KOPT-K1 (cell line): ENCODE measurements around the gene NUP58.
A peak's percentile ranks its signal among the peaks of the same experiment; 100 is the strongest.

Experiments used
- H3K27ac ChIP-seq: fragments of 200-600 bp; sonication (generic); 2 replicates; pipeline ENCODE4 v1.5.1; 2016; ENCODE audit warnings: antibody characterized with exemption, mild to moderate bottlenecking, low read depth, low read length; ENCODE audit not compliant: poor library complexity, severe bottlenecking
- H3K36me3 ChIP-seq: fragments of 200-600 bp; sonication (generic); 2 replicates; pipeline ENCODE4 v1.5.1; 2017; ENCODE audit warnings: antibody characterized with exemption, mild to moderate bottlenecking, low read length, moderate library complexity; ENCODE audit not compliant: insufficient read depth
- H3K9me3 ChIP-seq: fragments of 200-600 bp; sonication (generic); 2 replicates; pipeline ENCODE4 v1.5.1; 2017; ENCODE audit warnings: antibody characterized with exemption, low read length, mild to moderate bottlenecking; ENCODE audit not compliant: insufficient read depth, poor library complexity, severe bottlenecking

The NUP58 gene, protein sequence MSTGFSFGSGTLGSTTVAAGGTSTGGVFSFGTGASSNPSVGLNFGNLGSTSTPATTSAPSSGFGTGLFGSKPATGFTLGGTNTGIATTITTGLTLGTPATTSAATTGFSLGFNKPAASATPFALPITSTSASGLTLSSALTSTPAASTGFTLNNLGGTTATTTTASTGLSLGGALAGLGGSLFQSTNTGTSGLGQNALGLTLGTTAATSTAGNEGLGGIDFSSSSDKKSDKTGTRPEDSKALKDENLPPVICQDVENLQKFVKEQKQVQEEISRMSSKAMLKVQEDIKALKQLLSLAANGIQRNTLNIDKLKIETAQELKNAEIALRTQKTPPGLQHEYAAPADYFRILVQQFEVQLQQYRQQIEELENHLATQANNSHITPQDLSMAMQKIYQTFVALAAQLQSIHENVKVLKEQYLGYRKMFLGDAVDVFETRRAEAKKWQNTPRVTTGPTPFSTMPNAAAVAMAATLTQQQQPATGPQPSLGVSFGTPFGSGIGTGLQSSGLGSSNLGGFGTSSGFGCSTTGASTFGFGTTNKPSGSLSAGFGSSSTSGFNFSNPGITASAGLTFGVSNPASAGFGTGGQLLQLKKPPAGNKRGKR

DNA sequence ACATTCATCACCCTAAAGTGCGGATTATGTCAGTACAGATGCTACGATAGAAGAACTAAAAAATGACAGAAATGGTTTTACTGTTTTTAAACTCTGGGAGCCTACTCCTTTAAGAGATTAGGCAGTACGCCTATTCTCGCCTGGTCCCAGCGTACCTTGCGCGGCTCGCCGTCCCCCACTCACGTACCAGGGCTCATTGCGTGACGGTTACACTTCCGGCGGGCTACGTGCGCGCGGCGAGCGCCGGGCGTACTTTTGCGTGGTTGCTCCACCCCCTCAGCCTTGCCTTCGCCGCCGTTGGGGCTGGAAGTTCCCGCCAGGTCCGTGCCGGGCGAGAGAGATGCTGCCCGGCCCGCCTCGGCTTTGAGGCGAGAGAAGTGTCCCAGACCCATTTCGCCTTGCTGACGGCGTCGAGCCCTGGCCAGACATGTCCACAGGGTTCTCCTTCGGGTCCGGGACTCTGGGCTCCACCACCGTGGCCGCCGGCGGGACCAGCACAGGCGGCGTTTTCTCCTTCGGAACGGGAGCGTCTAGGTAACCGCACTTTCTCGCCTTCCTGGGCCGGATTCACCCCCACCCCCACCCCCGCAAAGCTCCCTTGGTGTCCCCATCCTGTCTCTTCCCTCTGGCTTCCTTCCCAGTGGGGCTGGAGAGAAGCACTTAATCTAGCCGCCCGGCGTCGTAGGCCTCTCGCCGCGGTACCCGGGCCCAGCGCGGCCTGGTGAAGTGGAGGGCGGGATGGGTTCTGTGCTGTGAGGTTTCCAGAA is at the start of gene NUP58:
TSS of gene NUP58 (plus strand) at position 279 of the 767 bp plus-strand sequence. CDS start at position 428, 149 bp downstream.
- Histone ChIP-seq H3K36me3 (peaks cover 34% of the 10 kb centered on the region), H3K9me3 (no peaks in the 10 kb centered on the region), H3K27ac (peak within 1 kb of the TSS; percentile 83)

DNA sequence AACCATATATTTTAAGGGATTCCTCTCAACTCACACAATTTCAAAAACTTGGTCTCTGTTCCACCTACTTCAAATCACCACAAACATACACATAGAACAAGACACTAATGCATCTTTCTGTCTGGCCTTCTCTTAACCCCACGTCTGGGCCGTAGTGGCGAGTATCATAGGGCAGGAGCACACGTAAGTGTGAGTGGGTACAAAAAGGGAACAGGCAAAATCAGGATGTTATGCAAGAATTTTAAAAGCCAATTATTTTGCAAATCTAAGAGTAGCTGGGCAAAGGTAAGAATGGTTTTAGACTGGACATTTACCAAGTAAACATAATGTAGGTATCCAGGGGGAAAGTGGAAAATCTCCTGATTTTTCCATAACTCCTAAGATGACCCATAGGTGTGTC is 49.2 kb upstream of the NUP58 start:
- Histone ChIP-seq H3K36me3 (peaks cover 86% of the 10 kb centered on the region), H3K27ac (no peak overlapping the region), H3K9me3 (no peaks in the 10 kb centered on the region)

DNA sequence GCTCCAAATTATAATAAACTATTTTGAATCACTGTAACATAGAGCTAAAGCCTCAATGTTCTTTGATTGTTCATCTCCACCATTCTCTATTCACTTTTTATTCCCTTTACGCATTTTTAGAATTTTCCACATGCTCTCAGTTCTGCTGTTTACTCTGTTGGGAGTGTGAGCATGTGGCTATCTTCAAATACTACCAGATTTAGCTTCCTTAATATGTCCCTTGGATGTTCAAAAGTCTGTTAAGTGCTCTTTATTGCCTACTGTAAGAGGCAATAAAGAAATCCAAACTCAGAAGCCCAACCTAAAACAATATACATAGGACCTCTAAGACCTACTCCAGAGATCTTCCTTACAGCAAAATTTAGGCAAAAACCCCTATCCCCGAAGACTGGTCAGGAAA is 48.7 kb upstream of the NUP58 start:
- H3K27ac ChIP-seq, result no peak overlapping the region
- H3K36me3 ChIP-seq, result peaks cover 91% of the 10 kb centered on the region
- no peaks in the 10 kb centered on the region for H3K9me3 ChIP-seq

DNA sequence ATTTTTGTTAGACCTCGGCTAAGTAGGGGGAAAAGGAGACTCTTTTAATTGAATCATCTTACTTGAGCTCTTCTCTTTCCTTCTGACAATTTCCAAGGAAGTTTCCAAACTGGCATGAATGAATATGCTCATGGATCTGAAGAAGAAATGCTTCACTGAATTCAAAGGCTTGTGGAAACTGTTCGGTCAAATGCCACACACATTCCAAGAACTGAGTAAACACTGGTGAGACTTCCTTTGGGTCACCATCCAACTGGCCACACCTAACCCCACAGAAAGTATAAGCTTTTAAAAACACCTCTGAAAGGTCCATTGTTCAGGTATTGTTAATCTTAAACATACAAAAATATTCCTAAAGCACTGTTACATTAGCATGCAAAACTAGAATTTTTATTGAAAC is 47.7 kb upstream of the NUP58 start:
- Histone ChIP-seq H3K9me3 (no peaks in the 10 kb centered on the region), H3K36me3 (peaks cover 92% of the 10 kb centered on the region), H3K27ac (no peak overlapping the region)

DNA sequence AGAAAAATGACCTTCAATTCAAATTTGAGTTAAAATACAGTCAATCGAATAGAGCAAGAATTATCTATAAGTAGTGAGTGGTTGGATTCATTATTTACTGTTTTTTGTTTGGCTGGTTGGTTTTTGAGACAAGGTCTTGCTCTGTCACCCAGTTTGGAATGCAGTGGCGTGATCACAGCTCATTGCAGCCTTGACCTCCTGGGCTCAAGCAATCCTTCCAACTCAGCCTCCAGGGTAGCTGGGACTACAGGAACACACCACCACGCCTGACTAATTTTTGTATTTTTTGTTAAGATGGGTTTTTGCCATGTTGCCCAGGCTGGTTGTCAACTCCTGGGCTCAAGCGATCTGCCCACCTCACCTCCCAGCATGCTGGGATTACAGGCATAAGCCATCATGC is 39.2 kb upstream of the NUP58 start:
- peaks cover 93% of the 10 kb centered on the region for H3K36me3 ChIP-seq
- no peaks in the 10 kb centered on the region for H3K9me3 ChIP-seq
- H3K27ac ChIP-seq, result no peak overlapping the region

DNA sequence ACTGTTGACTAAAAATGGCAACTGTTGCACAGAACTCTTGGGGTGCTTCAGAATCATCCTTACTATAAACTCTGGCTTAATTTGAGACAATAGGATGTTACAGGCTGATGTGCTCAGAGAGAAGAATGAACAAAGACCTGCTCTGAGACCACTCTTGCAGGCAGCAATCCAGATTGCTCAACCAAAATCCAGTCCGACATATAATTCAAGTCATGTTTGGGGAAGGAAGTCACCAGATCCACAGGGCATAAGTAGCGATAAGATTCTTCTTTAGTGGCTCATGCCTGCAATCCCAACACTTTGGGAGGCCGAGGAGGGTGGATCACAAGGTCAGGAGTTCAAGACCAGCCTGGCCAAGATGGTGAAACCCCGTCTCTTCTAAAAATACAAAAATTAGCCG is 34.7 kb upstream of the NUP58 start:
- no peaks in the 10 kb centered on the region for H3K9me3 ChIP-seq
- no peak overlapping the region for H3K27ac ChIP-seq
- H3K36me3 ChIP-seq, result peaks cover 84% of the 10 kb centered on the region

DNA sequence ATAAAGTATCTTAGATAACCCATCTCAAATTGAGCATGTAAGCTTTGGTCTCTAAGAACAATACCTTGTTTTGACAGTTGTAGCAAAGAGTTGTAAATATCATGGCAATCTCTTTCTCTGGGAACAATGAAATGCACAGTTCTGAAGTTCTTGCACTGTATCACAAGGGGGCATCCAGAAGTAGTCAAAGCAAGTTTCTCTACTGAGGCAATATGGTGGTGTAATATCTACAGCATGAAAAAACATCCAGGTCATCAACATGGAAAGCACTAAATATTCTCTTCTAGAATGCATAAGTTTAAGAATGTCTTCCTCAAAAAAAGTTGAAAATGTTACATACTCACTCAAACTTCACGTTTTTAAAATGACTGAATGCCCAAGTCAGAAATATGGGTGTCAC is 33.7 kb upstream of the NUP58 start:
- Histone ChIP-seq H3K27ac (no peak overlapping the region), H3K9me3 (no peaks in the 10 kb centered on the region), H3K36me3 (peaks cover 83% of the 10 kb centered on the region)

DNA sequence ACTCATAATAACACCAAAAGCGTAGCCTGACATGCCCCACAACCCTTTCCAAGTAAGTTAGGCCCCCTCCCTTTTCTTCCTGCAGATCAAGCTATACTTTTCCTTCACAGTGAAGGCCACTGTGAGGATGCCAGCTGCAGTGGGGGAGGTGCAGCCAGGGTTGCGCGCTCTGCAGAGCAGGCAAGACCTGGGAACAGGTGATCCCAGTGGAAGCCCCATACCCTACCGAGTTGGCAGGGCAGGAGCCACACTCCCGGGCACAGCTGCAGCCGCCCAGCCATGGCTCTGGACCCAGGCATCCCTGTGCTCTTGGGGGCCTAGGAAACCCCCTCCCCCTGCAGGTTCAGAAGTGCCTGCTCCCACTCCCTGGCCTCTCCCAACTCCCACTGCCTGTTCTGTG is 32.9 kb upstream of the NUP58 start:
- Histone ChIP-seq H3K27ac (no peak overlapping the region), H3K36me3 (peaks cover 83% of the 10 kb centered on the region), H3K9me3 (no peaks in the 10 kb centered on the region)

DNA sequence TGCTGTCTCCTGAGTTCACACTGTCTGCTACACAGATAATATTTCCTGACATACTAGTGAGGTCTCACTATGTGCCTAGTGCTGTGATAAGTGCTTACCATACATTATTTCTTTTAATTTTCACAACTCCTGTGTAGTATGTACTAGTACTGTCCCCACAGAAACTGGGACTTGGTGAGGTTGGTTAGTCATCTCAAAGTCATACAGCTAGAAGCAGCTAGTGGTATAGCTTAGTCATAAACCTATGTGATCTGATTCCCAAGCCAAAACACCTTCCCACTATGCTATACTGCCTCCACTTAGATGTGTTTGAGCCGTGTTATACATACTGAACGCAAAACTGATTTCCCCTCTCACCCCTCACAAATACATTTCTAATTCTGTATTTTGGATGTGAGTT is 24.7 kb upstream of the NUP58 start:
- Histone ChIP-seq H3K9me3 (no peaks in the 10 kb centered on the region), H3K36me3 (peaks cover 33% of the 10 kb centered on the region), H3K27ac (no peak overlapping the region)

DNA sequence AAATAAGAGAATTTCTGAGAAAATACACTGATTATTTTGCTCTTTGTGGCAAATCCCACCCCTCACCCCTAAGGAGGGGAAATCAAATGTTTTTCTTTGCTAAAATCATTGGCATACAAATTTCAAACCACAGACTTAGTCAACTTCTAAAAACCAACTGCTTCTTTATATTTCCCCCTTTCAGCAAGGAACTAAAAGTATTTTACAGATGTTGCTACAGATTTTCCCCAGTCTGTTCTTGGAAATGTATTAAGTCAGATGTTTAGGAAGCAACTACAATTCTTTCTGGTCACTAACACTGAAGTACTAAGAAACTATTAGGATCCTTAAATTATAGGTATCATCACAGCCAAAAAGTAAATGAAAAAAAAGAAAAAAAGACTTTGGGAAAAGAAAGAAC is 21.0 kb upstream of the NUP58 start:
- H3K9me3 ChIP-seq, result no peaks in the 10 kb centered on the region
- H3K27ac ChIP-seq, result no peak overlapping the region
- H3K36me3 ChIP-seq, result peaks cover 5% of the 10 kb centered on the region; the same call in 1 of the 2 replicates

DNA sequence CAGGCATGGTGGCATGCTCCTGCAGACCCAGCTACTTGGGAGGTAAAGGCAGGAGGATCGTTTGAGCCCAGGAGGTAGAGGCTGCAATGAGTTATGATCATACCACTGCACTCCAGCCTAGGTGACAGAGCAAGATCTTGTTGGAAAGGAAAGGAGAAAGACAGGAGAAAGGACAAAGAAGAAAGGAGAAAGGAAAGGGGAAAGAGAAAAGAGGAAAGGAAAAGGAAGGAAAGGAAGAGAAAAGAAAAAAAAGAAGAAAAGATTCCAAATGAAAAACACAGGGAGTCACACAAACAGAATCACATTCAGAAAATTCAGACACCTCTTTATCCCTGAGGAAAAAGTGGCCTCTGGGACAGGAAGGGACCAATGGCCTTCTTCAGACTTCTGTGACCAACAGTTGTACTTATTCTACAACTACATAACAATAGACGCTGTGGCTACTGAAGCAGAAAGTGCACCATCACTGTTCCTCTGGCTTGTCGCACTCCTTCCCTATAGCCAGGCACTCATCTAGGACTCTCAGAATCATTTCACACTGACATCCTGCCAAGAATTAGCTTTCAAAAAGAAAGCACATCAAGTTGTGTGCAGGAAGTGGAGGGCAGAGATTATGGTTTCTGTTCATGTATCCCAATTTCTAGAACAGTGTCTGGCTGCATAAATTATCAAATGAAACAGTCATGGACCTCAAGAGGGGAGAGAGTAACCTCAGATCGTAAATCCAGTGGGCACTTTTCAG is 20.1 kb upstream of the NUP58 start:
- no peak overlapping the region for H3K27ac ChIP-seq
- no peaks in the 10 kb centered on the region for H3K9me3 ChIP-seq
- H3K36me3 ChIP-seq, result peaks cover 5% of the 10 kb centered on the region; the same call in 1 of the 2 replicates

DNA sequence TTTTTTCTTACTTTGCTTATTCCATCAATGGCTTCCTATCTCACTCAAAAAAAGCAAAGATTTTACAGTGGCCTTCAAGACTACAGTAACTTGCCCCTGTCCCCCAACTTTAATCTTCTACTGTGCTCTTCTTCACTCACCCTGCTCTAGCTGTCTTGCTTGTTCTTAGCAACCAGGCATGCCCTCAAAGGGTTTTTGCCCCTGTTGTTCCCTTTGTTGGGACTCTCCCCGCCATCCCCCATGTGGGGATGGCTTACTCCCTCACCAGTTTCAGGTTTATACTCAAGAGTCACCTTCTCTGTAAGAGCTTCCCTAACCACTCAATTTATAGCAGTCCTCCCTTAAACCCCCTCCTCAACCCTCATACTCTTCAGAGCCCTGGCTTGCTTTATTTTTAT is 19.5 kb upstream of the NUP58 start:
- no peaks in the 10 kb centered on the region for H3K9me3 ChIP-seq
- no peak overlapping the region for H3K27ac ChIP-seq
- H3K36me3 ChIP-seq, result peaks cover 5% of the 10 kb centered on the region; the same call in 1 of the 2 replicates

DNA sequence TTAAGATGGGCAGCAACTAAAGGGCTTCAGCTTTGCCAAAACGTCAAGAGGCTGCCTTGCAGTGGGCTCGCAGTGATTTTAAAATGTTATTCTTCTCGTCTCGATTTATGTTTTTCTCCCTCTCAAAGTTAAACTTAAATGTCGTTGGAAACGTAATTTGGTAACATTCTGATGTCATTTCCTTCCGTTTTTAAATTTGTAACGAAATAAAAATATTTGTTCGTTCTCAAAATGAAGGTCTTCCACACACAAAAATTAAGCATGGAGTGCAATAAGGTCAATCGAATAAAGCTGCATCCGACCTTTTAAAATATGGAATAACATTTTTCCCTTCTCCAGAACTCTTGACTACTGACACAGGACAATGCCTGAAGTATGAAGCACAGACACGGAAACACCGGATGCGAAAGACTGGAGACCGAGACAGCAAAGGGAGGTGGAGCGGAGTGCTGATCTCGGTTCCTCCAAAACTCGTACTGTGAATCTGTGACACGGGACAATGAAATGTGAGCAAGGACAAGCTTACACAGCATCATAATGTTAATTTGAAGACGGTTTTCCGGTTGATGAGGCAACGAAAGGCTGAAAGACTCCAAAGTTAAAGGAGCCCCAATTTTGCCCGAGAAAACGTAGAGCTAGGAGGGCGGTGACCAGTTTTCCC is 15.0 kb upstream of the NUP58 start:
- H3K36me3 ChIP-seq, result no peaks in the 10 kb centered on the region; the same call in 1 of the 2 replicates
- no peaks in the 10 kb centered on the region for H3K9me3 ChIP-seq
- H3K27ac ChIP-seq, result peak overlapping the region; percentile 82
